Esophagus squamous epithelium (tissue), 5 donors: ENCODE data around the gene SGMS2. TPM values are rescaled to one million over a fixed set of nuclear protein-coding genes. Genes with fewer than 3 reads are reported as not detected.

Experiments
- DNase-seq: peaks from one replicate; lab custom pipeline; 2025; lab: John Stamatoyannopoulos, UW
- H3K27ac ChIP-seq, 4 donors: fragments of 200-600 bp; sonication (generic); one replicate each; pipeline ENCODE4 v1.5.1; 2016 to 2019; ENCODE audit warnings: mild to moderate bottlenecking in 1 of 4
- H3K27me3 ChIP-seq, 4 donors: fragments of 200-600 bp; sonication (generic); 1 replicate in 3 of 4; 2 replicates in 1 of 4; pipeline versions ENCODE4 v1.5.1 to v1.6.0; 2017 to 2021; ENCODE audit warnings: antibody characterized with exemption in 1 of 4
- H3K36me3 ChIP-seq, 3 donors: fragments of 200-600 bp; sonication (generic); one replicate each; pipeline ENCODE4 v1.5.1; 2016 to 2019
- H3K4me1 ChIP-seq, 3 donors: fragments of 200-600 bp; sonication (generic); one replicate each; pipeline ENCODE4 v1.5.1; 2017 to 2019
- H3K4me3 ChIP-seq, 4 donors: fragments of 200-600 bp; sonication (generic); 1 replicate in 3 of 4; 2 replicates in 1 of 4; pipeline ENCODE4 v1.5.1; 2016 to 2019; ENCODE audit warnings: mild to moderate bottlenecking in 2 of 4, moderate library complexity in 1 of 4
- H3K9me3 ChIP-seq, 3 donors: fragments of 200-600 bp; sonication (generic); one replicate each; pipeline ENCODE4 v1.5.1; 2016 to 2019
- CTCF ChIP-seq, 6 experiments: fragments of 450-650 bp in 4 of 6; fragments of 200-600 bp in 2 of 6; sonication (generic) in 2 of 6; IDR thresholded peaks; one replicate each; pipeline ENCODE4 v1.5.1; 2016 to 2019; ENCODE audit warnings: antibody characterized with exemption in 6 of 6, mild to moderate bottlenecking in 4 of 6, moderate library complexity in 4 of 6
- POLR2A ChIP-seq, 4 donors: fragments of 450-650 bp; IDR thresholded peaks; one replicate each; pipeline ENCODE4 v1.6.1; 2017; ENCODE audit warnings: antibody characterized with exemption in 4 of 4, mild to moderate bottlenecking in 4 of 4, moderate library complexity in 3 of 4
- WGBS, 2 donors: methylation state at CpG; one replicate each; pipeline ENCODE4 v1.1.5; 2018; 5-methylcytosine and 5-hydroxymethylcytosine counted together
- intact Hi-C: fragments of 100-400 bp; cut with DNase I; formaldehyde crosslinking; loops from one replicate; pipeline ENCODE4 v1.15.0; 2022
- total RNA-seq, 4 donors: library from RNA; depleted of rRNA; stranded (reverse); fragments of >200 nt; gene quantifications; one replicate each; pipeline ENCODE4 v1.1.0, GENCODE V29; 2016
- donor health status: DM: yes; HTN: yes; CAD: no.

SGMS2 gene
- total RNA-seq, 4 donors from 2014 or later, result 53.4 to 153 (median 114) TPM

GRCh38 chr4:107856901-107857300, 32.2 kb downstream of the SGMS2 start:
- intact Hi-C loops, result no loop called here
- no peaks in the 10 kb centered on the region for H3K9me3 ChIP-seq

GRCh38 chr4:107857741-107858140, 33.0 kb downstream of the SGMS2 start:
- no peaks in the 10 kb centered on the region for H3K27me3 ChIP-seq
- WGBS, 2 donors, result 56 to 61% methylated on average over 4 of the region's 4 CpGs
- H3K36me3 ChIP-seq, result peaks cover 0 to 30% (median 0%) of the 10 kb centered on the region in 3 donors
- DNase-seq, result no peak
- H3K9me3 ChIP-seq, result no peaks in the 10 kb centered on the region
- H3K4me3 ChIP-seq, result no peak overlapping the region
- H3K27ac ChIP-seq, result no peak overlapping the region
- intact Hi-C loops, result no loop called here
- TF ChIP-seq POLR2A (IDR thresholded peaks at IDR 0.05), result no peak
- TF ChIP-seq CTCF (IDR thresholded peaks at IDR 0.05), result no peak
- H3K4me1 ChIP-seq, result peaks cover 7 to 27% (median 14%) of the 10 kb centered on the region in 3 donors

More at GRCh38 chr4:107856901-107857300, 32.2 kb downstream of the SGMS2 start:
- H3K27ac ChIP-seq, result no peak overlapping the region
- DNase-seq, result no peak
- H3K4me1 ChIP-seq, result peaks cover 7 to 20% (median 14%) of the 10 kb centered on the region in 3 donors
- H3K4me3 ChIP-seq, result no peak overlapping the region
- WGBS, 2 donors, result 64 to 67% methylated on average over 1 of the region's 1 CpG
- TF ChIP-seq POLR2A (IDR thresholded peaks at IDR 0.05) (no peak), CTCF (IDR thresholded peaks at IDR 0.05) (no peak)
- H3K36me3 ChIP-seq, result peaks cover 0 to 30% (median 0%) of the 10 kb centered on the region in 3 donors
- H3K27me3 ChIP-seq, result no peaks in the 10 kb centered on the region

- H3K4me1 ChIP-seq, result peaks cover 7 to 29% (median 15%) of the 10 kb centered on the region in 3 donors
- intact Hi-C loops, result no loop called here
- H3K27me3 ChIP-seq, result no peaks in the 10 kb centered on the region
- H3K27ac ChIP-seq, result no peak overlapping the region
- no peak for TF ChIP-seq CTCF (IDR thresholded peaks at IDR 0.05)
- TF ChIP-seq POLR2A (IDR thresholded peaks at IDR 0.05), result no peak
- H3K9me3 ChIP-seq, result no peaks in the 10 kb centered on the region
- 64 to 94% methylated on average over 3 of the region's 3 CpGs for WGBS, 2 donors
- DNase-seq, result no peak
- peaks cover 0 to 30% (median 0%) of the 10 kb centered on the region in 3 donors for H3K36me3 ChIP-seq
- H3K4me3 ChIP-seq, result no peak overlapping the region
Observed at GRCh38 chr4:107858158-107858742, 33.5 kb downstream of the SGMS2 start.

GRCh38 chr4:107862658-107863057, 37.9 kb downstream of the SGMS2 start:
- Histone ChIP-seq H3K36me3 (peaks cover 0 to 30% (median 0%) of the 10 kb centered on the region in 3 donors), H3K4me1 (peaks cover 0 to 21% (median 8%) of the 10 kb centered on the region in 3 donors), H3K27ac (no peak overlapping the region), H3K27me3 (no peaks in the 10 kb centered on the region), H3K9me3 (no peaks in the 10 kb centered on the region), H3K4me3 (no peak overlapping the region)
- DNase-seq, result no peak
- TF ChIP-seq CTCF (IDR thresholded peaks at IDR 0.05), result no peak
- TF ChIP-seq POLR2A (IDR thresholded peaks at IDR 0.05), result no peak
- 35 to 40% methylated on average over 5 of the region's 5 CpGs for WGBS, 2 donors
- intact Hi-C loops, result no loop called here

GRCh38 chr4:107863416-107863815, 38.7 kb downstream of the SGMS2 start:
- 95 to 97% methylated on average over 2 of the region's 2 CpGs for WGBS, 2 donors
- DNase-seq, result no peak
- Histone ChIP-seq H3K4me3 (no peak overlapping the region), H3K36me3 (peaks cover 0 to 30% (median 0%) of the 10 kb centered on the region in 3 donors), H3K9me3 (no peaks in the 10 kb centered on the region), H3K27ac (no peak overlapping the region), H3K27me3 (no peaks in the 10 kb centered on the region), H3K4me1 (peaks cover 0 to 21% (median 8%) of the 10 kb centered on the region in 3 donors)
- intact Hi-C loops, result no loop called here
- TF ChIP-seq POLR2A (IDR thresholded peaks at IDR 0.05) (no peak), CTCF (IDR thresholded peaks at IDR 0.05) (no peak)
